Smooth muscle cell (in vitro differentiated cells): ENCODE data around the gene HOXA9. TPM values are rescaled to one million over a fixed set of nuclear protein-coding genes. Genes with fewer than 3 reads are reported as not detected.

Experiments used
- DNase-seq: peaks from one replicate; lab custom pipeline; 2025; ENCODE audit not compliant: unreplicated experiment; lab: John Stamatoyannopoulos, UW
- H2AFZ ChIP-seq: fragments of 200-600 bp; sonication (generic); 2 replicates; pipeline ENCODE4 v1.6.0; 2016; ENCODE audit warnings: antibody characterized with exemption, low read depth, mild to moderate bottlenecking
- H3F3A ChIP-seq: fragments of 200-600 bp; sonication (generic); 2 replicates; pipeline ENCODE4 v1.6.0; 2017; ENCODE audit warnings: antibody characterized with exemption, low read depth
- H3K27ac ChIP-seq: fragments of 200-600 bp; sonication (generic); 2 replicates; pipeline ENCODE4 v1.5.1; 2016; ENCODE audit warnings: low read depth, mild to moderate bottlenecking
- H3K27me3 ChIP-seq: fragments of 200-600 bp; sonication (generic); 2 replicates; pipeline ENCODE4 v1.6.1; 2016; ENCODE audit warnings: low read depth, mild to moderate bottlenecking
- H3K36me3 ChIP-seq: fragments of 200-600 bp; sonication (generic); 2 replicates; pipeline ENCODE4 v1.5.1; 2016; ENCODE audit warnings: low read depth
- H3K4me1 ChIP-seq: fragments of 200-600 bp; sonication (generic); 2 replicates; pipeline ENCODE4 v1.5.1; 2016; ENCODE audit warnings: low read depth
- H3K4me2 ChIP-seq: fragments of 200-600 bp; sonication (generic); 2 replicates; pipeline ENCODE4 v1.6.0; 2016; ENCODE audit warnings: mild to moderate bottlenecking
- H3K4me3 ChIP-seq: fragments of 200-600 bp; sonication (generic); 2 replicates; pipeline ENCODE4 v1.5.1; 2016; ENCODE audit warnings: mild to moderate bottlenecking
- H3K79me2 ChIP-seq: fragments of 200-600 bp; sonication (generic); 2 replicates; pipeline ENCODE4 v1.6.0; 2016; ENCODE audit warnings: low read depth, mild to moderate bottlenecking
- H3K9ac ChIP-seq: fragments of 200-600 bp; sonication (generic); 2 replicates; pipeline ENCODE4 v1.6.0; 2016; ENCODE audit warnings: low read depth
- H3K9me3 ChIP-seq: fragments of 200-600 bp; sonication (generic); replicated peaks from 2 replicates; pipeline ENCODE4 v1.5.1; 2016; ENCODE audit warnings: low read depth
- H4K20me1 ChIP-seq: fragments of 200-600 bp; sonication (generic); 2 replicates; pipeline ENCODE4 v1.6.0; 2016; ENCODE audit warnings: low read depth
- CTCF ChIP-seq: fragments of 200-600 bp; sonication (generic); IDR thresholded peaks from 2 replicates; pipeline ENCODE4 v1.5.1; 2017; ENCODE audit warnings: borderline replicate concordance, mild to moderate bottlenecking, antibody characterized with exemption; ENCODE audit not compliant: insufficient read depth, poor library complexity, severe bottlenecking
- WGBS: methylation state at CpG from one replicate; pipeline ENCODE4 v1.1.7; 2016; ENCODE audit warnings: low lambda C conversion rate; 5-methylcytosine and 5-hydroxymethylcytosine counted together
- microRNA counts: library from miRNA; unstranded; fragments of <30 nt; microRNA quantifications from one replicate; lab custom pipeline; 2016
- microRNA-seq: library from miRNA; unstranded; fragments of <30 nt; microRNA quantifications from one replicate; pipeline ENCODE4, GENCODE V29; 2016; ENCODE audit warnings: borderline number of aligned reads
- polyA plus RNA-seq: library from polyadenylated mRNA; unstranded; fragments of >200 nt; fragmentation: Nextera tagmentation; extraction: Ambion mirVana; gene quantifications from 2 replicates; pipeline ENCODE4 v1.2.1, GENCODE V29; 2016
- small RNA-seq: library from RNA; depleted of rRNA; stranded (forward); fragments of <200 nt; gene quantifications from one replicate; pipeline ENCODE3, GENCODE V24; 2014
- total RNA-seq: library from RNA; depleted of rRNA; stranded (reverse); fragments of >200 nt; gene quantifications from 2 replicates; pipeline ENCODE4 v1.2.3, GENCODE V29; 2014

Gene HOXA9
- total and polyA plus RNA-seq, 2 experiments from 2014 or later, result 12.6 to 35.8 TPM

GRCh38 chr7:27114881-27115220, 50.5 kb downstream of the HOXA9 start:
- Histone ChIP-seq H3K4me2 (peak overlapping the region; percentile 79), H3K9ac (no peak overlapping the region)

GRCh38 chr7:27113991-27114769, 51.2 kb downstream of the HOXA9 start:
- no peak for DNase-seq
- H3F3A ChIP-seq, result no peaks in the 10 kb centered on the region
- H2AFZ ChIP-seq, result no peak overlapping the region
- no peaks in the 10 kb centered on the region for H3K79me2 ChIP-seq
- peaks cover 7% of the 10 kb centered on the region for H3K4me1 ChIP-seq
- H4K20me1 ChIP-seq, result peaks cover 11% of the 10 kb centered on the region
- WGBS, result 3% methylated on average over 10 of the region's 26 CpGs
- H3K36me3 ChIP-seq, result no peaks in the 10 kb centered on the region
- no peak overlapping the region for H3K27ac ChIP-seq
- H3K9me3 ChIP-seq, result no peaks in the 10 kb centered on the region
- peaks cover 100% of the 10 kb centered on the region for H3K27me3 ChIP-seq
- no peak for TF ChIP-seq CTCF
- H3K4me3 ChIP-seq, result peak overlapping the region; percentile 17
- no peak overlapping the region for H3K9ac ChIP-seq
- H3K4me2 ChIP-seq, result peak overlapping the region; percentile 78

More at GRCh38 chr7:27114881-27115220, 50.5 kb downstream of the HOXA9 start:
- H3K27me3 ChIP-seq, result peaks cover 100% of the 10 kb centered on the region
- TF ChIP-seq CTCF, result no peak
- no peaks in the 10 kb centered on the region for H3F3A ChIP-seq
- H2AFZ ChIP-seq, result no peak overlapping the region
- WGBS, result 2% methylated on average over 6 of the region's 6 CpGs
- H4K20me1 ChIP-seq, result peaks cover 11% of the 10 kb centered on the region
- DNase-seq, result no peak
- H3K4me3 ChIP-seq, result peak overlapping the region; percentile 23
- H3K9me3 ChIP-seq, result no peaks in the 10 kb centered on the region
- no peak overlapping the region for H3K27ac ChIP-seq
- H3K79me2 ChIP-seq, result no peaks in the 10 kb centered on the region
- H3K4me1 ChIP-seq, result peaks cover 7% of the 10 kb centered on the region
- H3K36me3 ChIP-seq, result no peaks in the 10 kb centered on the region

GRCh38 chr7:27112955-27113949, 52.1 kb downstream of the HOXA9 start:
- Histone ChIP-seq H3K27ac (no peak overlapping the region), H3K4me1 (peaks cover 7% of the 10 kb centered on the region), H3K9ac (no peak overlapping the region), H3K79me2 (no peaks in the 10 kb centered on the region), H3K36me3 (no peaks in the 10 kb centered on the region), H4K20me1 (peaks cover 11% of the 10 kb centered on the region), H3F3A (no peaks in the 10 kb centered on the region), H2AFZ (no peak overlapping the region), H3K4me2 (peak overlapping the region; percentile 78), H3K9me3 (no peaks in the 10 kb centered on the region), H3K27me3 (peaks cover 100% of the 10 kb centered on the region), H3K4me3 (peak overlapping the region; percentile 36)
- TF ChIP-seq CTCF, result no peak
- 2% methylated on average over 40 of the region's 57 CpGs for WGBS
- no peak for DNase-seq

MicroRNA genes within 50 kb of the gene (microRNA counts, 767-probe panel; counts per million panel counts)
- microRNA hsa-miR-196b-5p (lab: Ali Mortazavi, UCI), result 8,928 counts per million, percentile 68 among the panel's probes with 10 or more counts

Small RNAs within 50 kb of the gene (microRNA-seq; reads per million reads assigned to microRNA genes)
- 18,111 reads per million, percentile 96 among the genes with 10 or more reads in this experiment for gene MIR196B

Small RNAs within 50 kb of the gene (small RNA-seq; reads per million reads assigned to genes)
- not detected for gene AC004080.5
- not detected for gene RF02140
- not detected for gene RF02141

Other genes with a start within 250 kb of the HOXA9 start
- 0.40 TPM in 1 of 2 replicates, not detected in the other for gene HOXA1, start 69.5 kb downstream of the HOXA9 start, total RNA-seq
- not detected in 2 replicates for gene HOXA1, start 69.5 kb downstream of the HOXA9 start, polyA plus RNA-seq
- not detected in 2 replicates for gene HOXA2, start 62.9 kb downstream of the HOXA9 start, total RNA-seq
- not detected in 2 replicates for gene HOXA2, start 62.9 kb downstream of the HOXA9 start, polyA plus RNA-seq
- gene HOXA4, start 34.8 kb downstream of the HOXA9 start, total RNA-seq, result 1.4 TPM in 1 of 2 replicates, not detected in the other
- 0.22 TPM in 1 of 2 replicates, not detected in the other for gene HOXA4, start 34.8 kb downstream of the HOXA9 start, polyA plus RNA-seq
- 0.67 and 2.1 TPM in 2 replicates for gene HOXA5, start 21.9 kb downstream of the HOXA9 start, total RNA-seq
- gene HOXA5, start 21.9 kb downstream of the HOXA9 start, polyA plus RNA-seq, result 0.11 and 0.98 TPM in 2 replicates
- 0.58 TPM in 1 of 2 replicates, not detected in the other for gene HOXA6, start 17.8 kb downstream of the HOXA9 start, total RNA-seq
- gene HOXA6, start 17.8 kb downstream of the HOXA9 start, polyA plus RNA-seq, result 0.56 TPM in 1 of 2 replicates, not detected in the other
- 0.13 TPM in 1 of 2 replicates, not detected in the other for gene HOXA3, start 13.0 kb downstream of the HOXA9 start, total RNA-seq
- 0.31 and 0.83 TPM in 2 replicates for gene HOXA3, start 13.0 kb downstream of the HOXA9 start, polyA plus RNA-seq
- 0.72 TPM in 1 of 2 replicates, not detected in the other for gene HOXA7, start 8.9 kb downstream of the HOXA9 start, total RNA-seq
- gene HOXA7, start 8.9 kb downstream of the HOXA9 start, polyA plus RNA-seq, result 1.2 and 1.6 TPM in 2 replicates
- 35.7 and 53.6 TPM in 2 replicates for gene HOXA10, start 8.8 kb upstream of the HOXA9 start, total RNA-seq
- 37.6 and 39.4 TPM in 2 replicates for gene HOXA10, start 8.8 kb upstream of the HOXA9 start, polyA plus RNA-seq
- gene HOXA11, start 19.7 kb upstream of the HOXA9 start, total RNA-seq, result 18.2 and 20.3 TPM in 2 replicates
- gene HOXA11, start 19.7 kb upstream of the HOXA9 start, polyA plus RNA-seq, result 25.2 and 27.7 TPM in 2 replicates
- 14.2 and 21.6 TPM in 2 replicates for gene HOXA13, start 34.6 kb upstream of the HOXA9 start, total RNA-seq
- 6.2 and 10.0 TPM in 2 replicates for gene HOXA13, start 34.6 kb upstream of the HOXA9 start, polyA plus RNA-seq
- 0.18 and 0.36 TPM in 2 replicates for gene EVX1, start 77.3 kb upstream of the HOXA9 start, total RNA-seq
- 2.0 and 2.6 TPM in 2 replicates for gene EVX1, start 77.3 kb upstream of the HOXA9 start, polyA plus RNA-seq